ENCODE measurements around the gene INTS15.
"Not testable (repeated sequence)": the region's sequence is repeated elsewhere in the genome, so short reads cannot be mapped to it uniquely, and the experiment has no call there.

Gene INTS15

GRCh38 chr7:6619961-6620360, 30.1 kb downstream of the INTS15 start:
- DNase-seq = no peak

- DNase-seq = no peak
Measured at GRCh38 chr7:6621195-6622133, 31.6 kb downstream of the INTS15 start.

GRCh38 chr7:6622134-6622710, 32.4 kb downstream of the INTS15 start:
- no peak for DNase-seq

- no peak for DNase-seq
Measured at GRCh38 chr7:6623589-6624245, 33.9 kb downstream of the INTS15 start.

- no peak for DNase-seq
Measured at GRCh38 chr7:6624246-6624611, 34.4 kb downstream of the INTS15 start.

GRCh38 chr7:6628045-6628444, 38.2 kb downstream of the INTS15 start:
- no peak for DNase-seq

- no peak for DNase-seq
Measured at GRCh38 chr7:6630007-6630849, 40.4 kb downstream of the INTS15 start.

- DNase-seq = no peak
Measured at GRCh38 chr7:6631605-6632004, 41.8 kb downstream of the INTS15 start.

GRCh38 chr7:6634021-6634420, 44.2 kb downstream of the INTS15 start:
- no peak for DNase-seq

- not testable (repeated sequence) for DNase-seq
Measured at GRCh38 chr7:6634971-6635370, 45.1 kb downstream of the INTS15 start.

- no peak for DNase-seq
Measured at GRCh38 chr7:6636741-6637543, 47.1 kb downstream of the INTS15 start, which contains the start of gene ZNF316. Gene ZNF316 (plus strand): TSS chr7:6637318. CDS start chr7:6642410, 5,092 bp downstream.

GRCh38 chr7:6637544-6638229, 47.9 kb downstream of the INTS15 start:
- DNase-seq = no peak

- no peak for DNase-seq
Measured at GRCh38 chr7:6639032-6639431, 49.2 kb downstream of the INTS15 start.

GRCh38 chr7:6639627-6640026, 49.8 kb downstream of the INTS15 start:
- DNase-seq = no peak

- DNase-seq = no peak
Measured at GRCh38 chr7:6640246-6640721, 50.5 kb downstream of the INTS15 start.

GRCh38 chr7:6641305-6642035, 51.6 kb downstream of the INTS15 start:
- DNase-seq = no peak

- no peak for DNase-seq
Measured at GRCh38 chr7:6642239-6642839, 52.5 kb downstream of the INTS15 start.

- DNase-seq = no peak
Measured at GRCh38 chr7:6642861-6643640, 53.2 kb downstream of the INTS15 start.

All from NCI-H526 treated with DMSO at 0.1 percent for 48 hours (cell line).